K562 (cell line): ENCODE measurements around the gene ANTKMT. TPM values are rescaled to one million over a fixed set of nuclear protein-coding genes. Genes with fewer than 3 reads are reported as not detected.

ENCODE experiments used
- DPF2 ChIP-seq: fragments of 450-650 bp; IDR thresholded peaks from 2 replicates; pipeline ENCODE4 v1.6.1; 2016
- EP400 ChIP-seq: fragments of 450-650 bp; IDR thresholded peaks from 2 replicates; pipeline ENCODE4 v1.6.1; 2017; ENCODE audit warnings: antibody characterized with exemption, mild to moderate bottlenecking, moderate library complexity
- FOXP1 ChIP-seq: sonication (generic); formaldehyde crosslinking; IDR thresholded peaks from 2 replicates; pipeline ENCODE4 v1.8.0; 2022; ENCODE audit warnings: mild to moderate bottlenecking, missing genetic modification reagents
- L3MBTL2 ChIP-seq: fragments of 450-650 bp; IDR thresholded peaks from 2 replicates; pipeline ENCODE4 v1.6.1; 2016; ENCODE audit warnings: mild to moderate bottlenecking, moderate library complexity
- PHF8 ChIP-seq: fragments of 200-600 bp; sonication (generic); IDR thresholded peaks from 2 replicates; pipeline ENCODE4 v1.6.1; 2012; ENCODE audit warnings: mixed run types, mild to moderate bottlenecking, inconsistent platforms, low read length, moderate library complexity, borderline replicate concordance
- POLR2A ChIP-seq: fragments of 450-650 bp; conservative IDR thresholded peaks from 2 replicates; pipeline ENCODE4 v1.6.1; 2016
- SAP30 ChIP-seq: fragments of 200-600 bp; sonication (generic); IDR thresholded peaks from 2 replicates; pipeline ENCODE4 v1.6.1; 2012; ENCODE audit warnings: borderline replicate concordance, low read depth, mild to moderate bottlenecking, moderate library complexity, low read length, control low read depth, inconsistent platforms; ENCODE audit not compliant: insufficient read depth, poor library complexity, severe bottlenecking
- SIN3A ChIP-seq, 2 experiments: fragments of 150-350 bp in 1 of 2; IDR thresholded peaks; 2 replicates each; pipeline ENCODE4 v1.6.1; 2011 to 2016; ENCODE audit warnings: borderline replicate concordance in 2 of 2, low read depth in 2 of 2, low read length in 2 of 2, mild to moderate bottlenecking in 2 of 2, moderate library complexity in 2 of 2; ENCODE audit not compliant: control insufficient read depth in 1 of 2
- SMARCA4 ChIP-seq: fragments of 450-650 bp; IDR thresholded peaks from 2 replicates; pipeline ENCODE4 v1.6.1; 2016
- SUPT5H ChIP-seq: fragments of 450-650 bp; IDR thresholded peaks from 2 replicates; pipeline ENCODE4 v1.6.1; 2016
- TBP ChIP-seq: optimal IDR thresholded peaks from 2 replicates; pipeline ENCODE3; 2011; ENCODE audit warnings: low read depth, low read length, improper control_type of control experiment
- ZBTB7A ChIP-seq: IDR thresholded peaks from 2 replicates; pipeline ENCODE4 v1.6.1; 2011; ENCODE audit warnings: low read depth, mild to moderate bottlenecking, low read length, moderate library complexity, borderline replicate concordance; ENCODE audit not compliant: control insufficient read depth
- ZNF133 ChIP-seq: fragments of 250-450 bp; sonication (Bioruptor Pico); IDR thresholded peaks from 2 replicates; pipeline ENCODE4 v1.4.0; 2020; ENCODE audit warnings: mild to moderate bottlenecking
- ZNF263 ChIP-seq: sonication (generic); formaldehyde crosslinking; IDR thresholded peaks from 2 replicates; pipeline ENCODE4 v1.8.0; 2022; ENCODE audit warnings: mild to moderate bottlenecking, missing genetic modification reagents, borderline replicate concordance
- ZSCAN32 ChIP-seq: fragments of 450-650 bp; formaldehyde crosslinking; IDR thresholded peaks from 2 replicates; pipeline ENCODE4 v1.4.0; 2020; ENCODE audit warnings: mild to moderate bottlenecking, moderate library complexity
- polyA plus RNA-seq, 8 experiments: library from polyadenylated mRNA; depleted of rRNA in 4 of 8; stranded (reverse) in 5 of 8; unstranded in 3 of 8; fragments of >200 nt; fragmentation: Nextera tagmentation in 2 of 8; fragmentation: Illumina TruSeq in 1 of 8; extraction: Ambion mirVana in 2 of 8; extraction: Trizol in 1 of 8; gene quantifications; 2 replicates each; pipeline versions ENCODE4 v1.2.1 to v1.2.3, GENCODE V29; 2011 to 2014; ENCODE audit warnings: inconsistent platforms in 1 of 8, missing spikeins in 1 of 8
- total RNA-seq, 7 experiments: library from RNA; depleted of rRNA in 6 of 7; stranded (reverse); fragments of >200 nt in 6 of 7; fragmentation: Illumina TruSeq in 2 of 7; extraction: Trizol in 2 of 7; gene quantifications; 2 replicates each; pipeline versions ENCODE4 v1.2.1 to v1.2.3, GENCODE V29; 2011 to 2021; ENCODE audit warnings: low replicate concordance in 1 of 7
- TF ChIP-seq, protein P1 (sequence below), 2 experiments: IDR thresholded peaks; 2 replicates each; pipeline ENCODE4 v1.6.1; 2011; ENCODE audit warnings: borderline replicate concordance in 1 of 2, control low read depth in 1 of 2, low read depth in 1 of 2, low read length in 1 of 2, mild to moderate bottlenecking in 1 of 2, mixed read lengths in 1 of 2, moderate library complexity in 1 of 2; ENCODE audit not compliant: insufficient read depth in 1 of 2, insufficient read length in 1 of 2, poor library complexity in 1 of 2, severe bottlenecking in 1 of 2; ENCODE audit errors: extremely low read depth in 1 of 2
- TF ChIP-seq, protein P2 (sequence below): fragments of 450-650 bp; IDR thresholded peaks from 2 replicates; pipeline ENCODE4 v1.6.1; 2016; ENCODE audit warnings: antibody characterized with exemption
- TF ChIP-seq, protein P3 (sequence below): fragments of 450-650 bp; IDR thresholded peaks from 2 replicates; pipeline ENCODE4 v1.6.1; 2016
- TF ChIP-seq, protein P4 (sequence below), 2 experiments: fragments of 450-650 bp in 1 of 2; IDR thresholded peaks; 2 replicates each; pipeline ENCODE4 v1.6.1; 2011 to 2017; ENCODE audit warnings: low read depth in 2 of 2, antibody characterized with exemption in 1 of 2, borderline replicate concordance in 1 of 2, low read length in 1 of 2, mild to moderate bottlenecking in 1 of 2, mixed read lengths in 1 of 2; ENCODE audit not compliant: control insufficient read depth in 1 of 2

ANTKMT gene
- total and polyA plus RNA-seq, 9 of the 15 experiments (the other 6 are each of a cell fraction or from before 2014, with no cell fraction given), result 0.58 to 217 (median 19.1) TPM

DNA sequence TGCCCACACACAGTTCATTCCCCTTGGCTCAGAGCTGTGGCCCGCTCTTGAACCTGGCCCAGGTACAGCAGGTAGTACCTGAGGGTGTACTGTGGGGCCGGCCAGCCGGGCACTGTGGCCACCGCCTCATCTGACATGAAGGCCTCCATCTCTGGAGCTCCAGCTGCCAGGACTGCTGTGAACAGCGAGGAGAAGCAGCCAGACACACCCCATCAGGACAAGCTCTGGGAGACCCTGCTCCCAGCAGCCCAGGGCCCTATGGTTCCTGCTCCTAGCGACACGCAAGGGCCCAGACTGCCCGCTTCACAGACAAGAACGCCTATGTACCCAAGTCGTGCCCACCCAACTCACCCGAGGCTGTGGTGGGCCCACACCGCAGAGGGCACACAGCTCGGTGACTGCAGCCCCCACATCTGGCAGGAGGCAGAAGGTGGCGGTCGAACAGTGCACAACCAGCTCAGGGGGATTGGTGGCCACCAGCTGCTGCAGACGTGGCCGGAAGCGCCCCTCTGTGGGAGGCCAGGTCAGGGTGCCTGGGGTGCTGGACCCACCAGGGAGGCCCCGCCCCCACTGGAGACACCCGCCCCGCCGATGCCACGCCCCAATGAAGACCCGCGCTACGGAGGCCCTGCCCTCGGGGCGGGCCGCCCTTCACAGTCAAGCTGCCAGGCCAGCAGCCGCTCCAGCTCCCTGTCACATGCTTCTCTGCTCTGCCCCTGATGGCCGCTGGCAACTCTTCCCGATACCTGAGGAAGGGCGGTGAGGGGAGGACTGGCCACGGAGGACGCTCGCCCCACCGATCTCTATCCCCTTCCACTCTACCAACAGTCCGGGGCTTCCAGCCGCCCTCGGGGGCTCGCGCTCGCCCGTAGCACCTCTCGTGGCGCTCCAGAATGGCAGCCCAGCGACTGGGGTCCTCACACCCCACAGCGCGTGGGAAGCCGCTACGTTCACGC is 41.8 kb upstream of the ANTKMT start (continued):
- TF ChIP-seq ZSCAN32 (CRISPR knock-in tag), result no peak
- TF ChIP-seq SMARCA4, result peak; percentile 17; the same call in 1 of the 2 replicates
- TF ChIP-seq DPF2, result peak; percentile 40; the same call in 1 of the 2 replicates
- TF ChIP-seq L3MBTL2, result peak; percentile 33; the same call in 1 of the 2 replicates
- TF ChIP-seq ZNF133 (CRISPR knock-in tag), result no peak
- TF ChIP-seq, protein P1, sequence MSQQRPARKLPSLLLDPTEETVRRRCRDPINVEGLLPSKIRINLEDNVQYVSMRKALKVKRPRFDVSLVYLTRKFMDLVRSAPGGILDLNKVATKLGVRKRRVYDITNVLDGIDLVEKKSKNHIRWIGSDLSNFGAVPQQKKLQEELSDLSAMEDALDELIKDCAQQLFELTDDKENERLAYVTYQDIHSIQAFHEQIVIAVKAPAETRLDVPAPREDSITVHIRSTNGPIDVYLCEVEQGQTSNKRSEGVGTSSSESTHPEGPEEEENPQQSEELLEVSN (IDR thresholded peaks at IDR 0.05; ENCODE audit: borderline replicate concordance in 1 of 2, extremely low read depth in 1 of 2, insufficient read depth in 1 of 2, insufficient read length in 1 of 2, low read depth in 1 of 2, low read length in 1 of 2, poor library complexity in 1 of 2, severe bottlenecking in 1 of 2), result peak; percentile 27 to 56
- TF ChIP-seq PHF8, result peak; percentile 72; the same call in 1 of the 2 replicates
- peak; percentile 79 for TF ChIP-seq ZNF263
- TF ChIP-seq POLR2A, result peak; percentile 83
- TF ChIP-seq, protein P2, sequence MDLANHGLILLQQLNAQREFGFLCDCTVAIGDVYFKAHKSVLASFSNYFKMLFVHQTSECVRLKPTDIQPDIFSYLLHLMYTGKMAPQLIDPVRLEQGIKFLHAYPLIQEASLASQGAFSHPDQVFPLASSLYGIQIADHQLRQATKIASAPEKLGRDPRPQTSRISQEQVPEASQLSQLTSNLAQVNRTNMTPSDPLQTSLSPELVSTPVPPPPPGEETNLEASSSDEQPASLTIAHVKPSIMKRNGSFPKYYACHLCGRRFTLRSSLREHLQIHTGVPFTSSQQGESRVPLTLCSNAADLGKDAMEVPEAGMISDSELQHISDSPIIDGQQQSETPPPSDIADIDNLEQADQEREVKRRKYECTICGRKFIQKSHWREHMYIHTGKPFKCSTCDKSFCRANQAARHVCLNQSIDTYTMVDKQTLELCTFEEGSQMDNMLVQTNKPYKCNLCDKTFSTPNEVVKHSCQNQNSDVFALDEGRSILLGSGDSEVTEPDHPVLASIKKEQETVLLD, result peak; percentile 40; the same call in 1 of the 2 replicates
- peak; percentile 80 for TF ChIP-seq SUPT5H
- peak; percentile 49 for TF ChIP-seq TBP
- peak; percentile 80; the same call in 1 of the 2 replicates for TF ChIP-seq ZBTB7A
- 0 out of 2 replicates have a peak, but pooled peaks have one; percentile 47 for TF ChIP-seq FOXP1 (CRISPR knock-in tag)
- peak; percentile 80; the same call in 1 of the 2 replicates for TF ChIP-seq EP400
- TF ChIP-seq, protein P3, sequence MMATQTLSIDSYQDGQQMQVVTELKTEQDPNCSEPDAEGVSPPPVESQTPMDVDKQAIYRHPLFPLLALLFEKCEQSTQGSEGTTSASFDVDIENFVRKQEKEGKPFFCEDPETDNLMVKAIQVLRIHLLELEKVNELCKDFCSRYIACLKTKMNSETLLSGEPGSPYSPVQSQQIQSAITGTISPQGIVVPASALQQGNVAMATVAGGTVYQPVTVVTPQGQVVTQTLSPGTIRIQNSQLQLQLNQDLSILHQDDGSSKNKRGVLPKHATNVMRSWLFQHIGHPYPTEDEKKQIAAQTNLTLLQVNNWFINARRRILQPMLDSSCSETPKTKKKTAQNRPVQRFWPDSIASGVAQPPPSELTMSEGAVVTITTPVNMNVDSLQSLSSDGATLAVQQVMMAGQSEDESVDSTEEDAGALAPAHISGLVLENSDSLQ, result peak; percentile 44; the same call in 1 of the 2 replicates
- TF ChIP-seq SIN3A (IDR thresholded peaks at IDR 0.05; ENCODE audit: borderline replicate concordance in 2 of 2, control insufficient read depth in 1 of 2, low read depth in 2 of 2, low read length in 2 of 2), result peak in 1 of 2 experiments; percentile 53; a peak in 1 of 4 replicates
- peak; percentile 58 for TF ChIP-seq SAP30
- TF ChIP-seq, protein P4, sequence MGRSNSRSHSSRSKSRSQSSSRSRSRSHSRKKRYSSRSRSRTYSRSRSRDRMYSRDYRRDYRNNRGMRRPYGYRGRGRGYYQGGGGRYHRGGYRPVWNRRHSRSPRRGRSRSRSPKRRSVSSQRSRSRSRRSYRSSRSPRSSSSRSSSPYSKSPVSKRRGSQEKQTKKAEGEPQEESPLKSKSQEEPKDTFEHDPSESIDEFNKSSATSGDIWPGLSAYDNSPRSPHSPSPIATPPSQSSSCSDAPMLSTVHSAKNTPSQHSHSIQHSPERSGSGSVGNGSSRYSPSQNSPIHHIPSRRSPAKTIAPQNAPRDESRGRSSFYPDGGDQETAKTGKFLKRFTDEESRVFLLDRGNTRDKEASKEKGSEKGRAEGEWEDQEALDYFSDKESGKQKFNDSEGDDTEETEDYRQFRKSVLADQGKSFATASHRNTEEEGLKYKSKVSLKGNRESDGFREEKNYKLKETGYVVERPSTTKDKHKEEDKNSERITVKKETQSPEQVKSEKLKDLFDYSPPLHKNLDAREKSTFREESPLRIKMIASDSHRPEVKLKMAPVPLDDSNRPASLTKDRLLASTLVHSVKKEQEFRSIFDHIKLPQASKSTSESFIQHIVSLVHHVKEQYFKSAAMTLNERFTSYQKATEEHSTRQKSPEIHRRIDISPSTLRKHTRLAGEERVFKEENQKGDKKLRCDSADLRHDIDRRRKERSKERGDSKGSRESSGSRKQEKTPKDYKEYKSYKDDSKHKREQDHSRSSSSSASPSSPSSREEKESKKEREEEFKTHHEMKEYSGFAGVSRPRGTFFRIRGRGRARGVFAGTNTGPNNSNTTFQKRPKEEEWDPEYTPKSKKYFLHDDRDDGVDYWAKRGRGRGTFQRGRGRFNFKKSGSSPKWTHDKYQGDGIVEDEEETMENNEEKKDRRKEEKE (IDR thresholded peaks at IDR 0.05; ENCODE audit: borderline replicate concordance in 1 of 2, control insufficient read depth in 1 of 2, low read depth in 2 of 2, low read length in 1 of 2), result no peak
